COLO668 (cell line): ENCODE results near the gene RAD18.

Experiments used
- DNase-seq: peaks from one replicate; lab custom pipeline; 2025; ENCODE audit not compliant: unreplicated experiment; lab: John Stamatoyannopoulos, UW

Gene RAD18

GRCh38 chr3:8868996-8869395 lies 94.3 kb downstream of the RAD18 start:
- DNase-seq: no peak

- no peak for DNase-seq
Measured at GRCh38 chr3:8867646-8868045, 95.6 kb downstream of the RAD18 start.

GRCh38 chr3:8865697-8866096 lies 97.6 kb downstream of the RAD18 start:
- DNase-seq: no peak

DNA sequence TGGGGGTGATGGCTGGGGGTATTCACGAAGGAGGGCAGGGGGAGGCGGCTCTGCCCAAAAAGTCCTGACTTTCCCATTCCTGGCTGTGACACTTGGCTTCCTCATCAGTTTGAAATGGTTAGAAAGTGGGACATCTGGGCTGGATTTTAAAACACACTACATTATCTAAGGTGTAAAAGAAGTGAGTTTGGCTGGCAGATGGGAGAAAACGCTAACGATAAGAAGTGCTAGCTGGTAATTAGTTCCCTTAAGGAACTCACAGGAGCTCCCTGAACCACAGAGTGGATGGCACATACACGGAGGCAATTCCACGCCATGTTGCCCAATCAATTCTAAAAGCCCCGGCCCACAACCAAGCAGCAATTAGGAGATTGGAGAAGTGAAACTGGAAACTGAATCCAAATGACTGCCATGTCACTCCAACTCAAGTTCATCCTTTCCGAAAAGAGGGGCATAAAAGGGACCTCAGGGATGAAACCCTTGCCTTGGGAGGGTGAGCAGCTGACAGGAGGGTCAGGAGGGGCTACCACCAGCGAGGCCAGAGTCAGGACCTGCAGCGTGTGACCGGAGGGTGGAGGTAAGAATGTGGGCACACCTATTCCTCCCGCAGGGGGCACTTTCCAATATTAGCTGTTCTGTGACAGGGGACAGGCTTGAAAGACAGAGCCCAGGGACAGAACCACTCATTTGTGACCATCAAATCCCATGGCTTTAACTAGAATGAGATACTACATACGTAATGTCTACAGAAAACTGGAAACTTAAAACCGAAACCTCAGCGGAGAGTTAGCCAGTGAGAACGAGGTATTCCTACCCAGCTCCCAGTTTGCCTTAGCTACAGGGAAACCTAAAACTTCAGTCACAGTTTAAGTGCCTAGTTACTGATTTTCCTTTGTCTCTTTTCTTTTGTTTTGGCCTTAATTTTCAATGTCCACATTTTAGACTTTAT lies 98.6 kb downstream of the RAD18 start:
- no peak for DNase-seq

DNA sequence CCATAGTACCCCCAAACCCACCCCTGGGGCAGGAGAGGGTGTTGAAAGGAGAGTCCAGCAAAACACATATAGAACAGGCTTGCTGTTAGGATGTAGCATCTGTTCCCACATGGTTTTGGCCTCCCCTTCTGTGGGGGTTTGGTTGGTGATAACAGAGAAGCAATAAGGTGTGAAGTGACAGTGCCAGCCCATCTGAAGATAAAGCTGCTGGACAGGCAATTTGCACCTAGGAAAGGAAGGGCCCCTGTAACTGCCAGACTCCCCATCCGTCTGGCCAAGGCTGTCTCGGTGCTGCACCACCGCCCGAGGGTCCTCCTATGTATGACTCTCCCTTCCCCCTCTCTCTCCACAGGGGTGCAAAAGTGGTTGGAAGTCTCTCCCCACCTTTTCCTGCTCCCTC lies 99.4 kb downstream of the RAD18 start:
- DNase-seq: no peak

- DNase-seq: no peak
Measured at GRCh38 chr3:8857720-8858367, 105.4 kb downstream of the RAD18 start.

DNA sequence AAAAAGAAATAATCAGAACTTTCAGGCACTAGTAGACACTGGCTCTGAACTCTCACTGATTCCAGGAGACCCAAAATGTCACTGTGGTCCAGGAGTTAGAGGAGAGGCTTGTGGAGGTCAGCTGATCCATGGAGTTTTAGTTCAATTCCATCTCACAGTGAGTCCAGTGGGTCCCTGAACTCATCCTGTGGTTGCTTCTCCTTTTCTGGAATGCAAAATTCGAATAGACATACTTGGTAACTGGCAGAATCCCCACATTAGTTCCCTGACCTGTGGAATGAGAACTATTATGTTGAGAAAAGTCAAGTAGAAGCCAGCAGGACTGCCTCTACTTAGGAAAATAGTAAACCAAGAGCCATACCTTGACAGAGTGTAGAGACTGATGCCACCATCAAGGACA lies 106.6 kb downstream of the RAD18 start:
- no peak for DNase-seq

DNA sequence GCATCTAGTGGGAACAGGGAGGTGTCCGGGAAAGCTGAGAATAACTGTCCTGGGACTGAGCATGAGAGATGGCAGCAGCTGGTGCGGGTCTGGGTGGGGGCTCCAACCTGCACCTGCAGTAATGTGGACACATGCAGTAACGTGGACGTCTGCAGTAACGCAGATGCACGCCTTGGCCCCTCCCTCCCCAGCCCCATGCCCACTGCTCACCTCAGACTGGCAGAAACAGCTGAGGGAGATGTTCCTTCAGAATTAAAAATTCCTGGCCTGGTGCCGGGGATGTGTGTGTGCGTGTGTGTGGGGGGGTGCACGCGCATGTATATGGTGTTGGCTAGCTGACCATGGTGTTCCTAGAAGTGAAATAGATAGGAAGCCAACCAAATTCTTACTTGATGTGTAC lies 107.2 kb downstream of the RAD18 start:
- no peak for DNase-seq

GRCh38 chr3:8854656-8855055 lies 108.6 kb downstream of the RAD18 start:
- no peak for DNase-seq

GRCh38 chr3:8853081-8853480 lies 110.2 kb downstream of the RAD18 start:
- DNase-seq: no peak

- no peak for DNase-seq
Measured at GRCh38 chr3:8852511-8852910, 110.8 kb downstream of the RAD18 start.

- no peak for DNase-seq
Measured at GRCh38 chr3:8851703-8852102, 111.6 kb downstream of the RAD18 start.

- DNase-seq: no peak
Measured at GRCh38 chr3:8848696-8849131, 114.6 kb downstream of the RAD18 start.

DNA sequence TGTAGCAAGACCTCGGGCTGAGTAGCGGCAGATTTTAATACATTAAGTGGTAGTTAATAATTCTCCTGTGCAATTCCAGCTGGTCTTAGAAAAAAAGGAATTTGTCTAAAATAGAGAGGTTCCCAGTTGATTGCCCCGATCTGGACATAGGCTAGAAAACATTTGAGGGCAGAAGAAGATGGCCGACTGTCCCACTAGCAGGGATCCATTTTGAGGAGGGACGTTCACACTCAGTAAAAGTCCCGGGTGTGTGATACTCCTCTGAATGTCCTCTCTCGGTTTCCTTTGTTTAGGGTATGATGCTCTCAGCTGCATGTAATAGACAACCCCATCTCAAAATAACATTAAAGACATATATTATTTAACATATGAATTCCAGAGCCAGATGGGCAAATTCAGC lies 116.0 kb downstream of the RAD18 start:
- DNase-seq: no peak

- no peak for DNase-seq
Measured at GRCh38 chr3:8846176-8846575, 117.1 kb downstream of the RAD18 start.

DNA sequence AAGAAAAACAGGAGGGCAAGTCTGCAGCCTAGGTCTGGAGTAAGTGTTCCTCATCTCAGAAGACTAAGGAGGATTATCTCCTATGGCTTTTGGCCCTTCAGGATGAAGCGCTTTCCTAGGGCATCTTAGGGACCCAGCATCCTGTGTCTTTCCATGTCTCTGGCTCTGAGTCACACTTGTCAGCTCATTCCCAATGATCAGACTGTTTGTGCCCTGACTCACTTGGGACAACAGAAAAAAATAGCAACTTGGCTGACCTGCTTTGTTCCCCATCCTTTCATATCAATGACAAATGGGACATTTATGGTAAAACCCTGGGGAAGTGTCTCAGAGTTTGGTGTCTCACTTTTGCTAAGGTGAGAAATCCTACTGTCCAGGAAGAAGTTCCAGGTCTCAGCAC lies 117.6 kb downstream of the RAD18 start:
- no peak for DNase-seq

GRCh38 chr3:8843347-8843746 lies 119.9 kb downstream of the RAD18 start:
- DNase-seq: no peak

GRCh38 chr3:8842293-8842692 lies 121.0 kb downstream of the RAD18 start:
- DNase-seq: no peak

DNA sequence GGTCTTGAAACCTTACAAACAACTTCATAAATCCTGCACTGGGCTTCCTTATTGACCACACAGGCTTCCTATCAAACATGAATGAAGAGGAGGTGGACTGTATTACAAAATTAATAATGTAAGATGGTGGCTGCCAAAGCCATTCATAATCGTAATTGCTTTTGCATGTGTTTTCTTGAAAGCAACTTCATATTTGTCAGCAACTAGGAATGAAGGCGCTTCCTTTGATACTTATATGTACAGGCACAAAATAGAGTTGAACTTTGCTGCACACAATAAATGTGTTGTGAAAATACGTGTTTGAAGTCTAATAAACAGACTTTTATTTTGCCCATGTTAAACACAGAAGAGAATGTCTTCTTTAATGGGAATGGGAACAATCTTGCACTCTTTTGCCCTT lies 121.8 kb downstream of the RAD18 start:
- DNase-seq: no peak

- no peak for DNase-seq
Measured at GRCh38 chr3:8840556-8840955, 122.7 kb downstream of the RAD18 start.

DNA sequence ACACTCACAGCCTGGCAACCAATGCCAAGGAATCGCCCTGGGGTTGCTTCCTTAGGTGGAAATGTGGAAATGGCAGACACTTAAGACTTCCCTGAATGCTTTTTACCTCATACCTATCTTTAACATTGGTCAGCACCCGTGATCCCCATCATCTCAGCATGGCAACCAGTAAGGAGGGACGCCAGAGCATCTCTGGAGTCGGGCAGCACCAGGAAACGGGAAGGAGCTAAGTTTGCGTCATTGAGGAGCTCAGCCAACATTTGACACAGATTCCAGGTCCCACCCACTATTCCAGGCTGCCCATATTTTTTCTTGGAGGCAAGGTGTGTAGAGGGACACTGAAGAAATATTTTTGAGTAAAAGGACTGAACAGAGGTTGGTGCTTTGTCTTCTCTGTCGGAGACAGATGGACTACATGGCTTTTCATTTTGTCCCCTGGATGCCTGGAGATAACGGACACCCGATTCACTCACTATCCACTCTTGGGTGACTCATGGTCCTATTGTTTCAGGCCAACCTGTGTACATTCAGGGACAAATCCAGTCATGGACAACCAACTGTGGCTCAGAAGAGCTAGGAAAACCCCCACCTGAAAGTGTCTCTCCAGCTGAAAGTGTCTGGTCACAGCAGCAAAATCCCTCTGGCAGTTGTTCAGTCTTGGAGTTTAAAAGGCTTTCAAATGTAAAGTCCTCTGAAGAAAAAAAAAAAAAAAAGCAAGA lies 123.5 kb downstream of the RAD18 start:
- DNase-seq: no peak
